Measurements from ENCODE around the gene STMN3.

The STMN3 gene

DNA sequence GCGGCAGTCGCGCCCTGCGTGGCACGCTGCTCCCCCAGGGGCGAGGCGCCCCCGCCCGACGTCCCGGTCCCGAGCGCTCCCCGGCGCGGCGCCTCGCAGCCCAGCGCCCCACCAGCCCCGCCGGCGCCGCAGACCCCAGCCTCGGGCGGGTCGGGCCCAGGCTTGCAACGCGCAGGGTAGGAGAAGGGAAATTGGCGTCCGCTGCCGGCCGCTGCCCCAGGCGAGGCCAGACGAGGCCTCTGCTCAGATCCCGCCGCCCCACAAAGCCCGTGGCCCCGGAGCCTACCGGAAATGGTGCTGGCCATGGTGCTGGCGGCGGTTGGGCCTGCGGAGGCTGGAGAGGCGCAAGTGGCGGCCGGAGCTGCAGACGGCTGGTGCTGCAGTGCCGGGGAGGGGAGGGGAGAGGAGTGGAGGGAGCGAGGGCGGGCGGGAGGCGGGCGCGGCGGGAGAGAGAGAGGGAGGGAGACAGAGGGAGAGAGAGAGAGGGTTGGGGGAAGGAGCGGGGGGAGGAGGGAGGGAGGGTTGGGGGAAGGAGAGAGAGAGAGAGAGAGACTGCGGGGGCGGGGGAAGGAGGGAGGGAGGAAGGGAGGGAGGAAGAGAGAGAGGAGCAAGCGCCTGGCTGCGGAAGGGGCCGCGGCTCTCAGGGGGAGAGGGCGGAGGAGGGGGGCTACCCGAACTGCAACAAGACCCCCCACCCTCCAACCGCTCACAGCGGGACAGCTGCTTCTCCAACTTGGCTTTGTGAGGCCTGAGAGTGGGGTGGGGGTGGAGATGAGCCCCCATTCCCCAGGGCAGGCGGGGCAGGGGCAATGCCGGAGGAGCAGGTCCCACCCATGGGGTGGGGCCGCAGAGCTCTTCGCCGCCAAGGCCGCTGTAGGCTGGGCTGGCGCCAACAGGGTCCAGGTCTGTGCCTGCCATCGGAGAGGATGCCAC, at the start of gene STMN3:
TSS of gene STMN3 (minus strand) at position 384 of the 933 bp plus-strand sequence. CDS start at position 305, 79 bp downstream.
- DNase-seq (ENCODE audit: low read depth in 3 of 3, low spot score in 1 of 3), result peak in 2 of 3 donors; percentile 21 to 43

DNA sequence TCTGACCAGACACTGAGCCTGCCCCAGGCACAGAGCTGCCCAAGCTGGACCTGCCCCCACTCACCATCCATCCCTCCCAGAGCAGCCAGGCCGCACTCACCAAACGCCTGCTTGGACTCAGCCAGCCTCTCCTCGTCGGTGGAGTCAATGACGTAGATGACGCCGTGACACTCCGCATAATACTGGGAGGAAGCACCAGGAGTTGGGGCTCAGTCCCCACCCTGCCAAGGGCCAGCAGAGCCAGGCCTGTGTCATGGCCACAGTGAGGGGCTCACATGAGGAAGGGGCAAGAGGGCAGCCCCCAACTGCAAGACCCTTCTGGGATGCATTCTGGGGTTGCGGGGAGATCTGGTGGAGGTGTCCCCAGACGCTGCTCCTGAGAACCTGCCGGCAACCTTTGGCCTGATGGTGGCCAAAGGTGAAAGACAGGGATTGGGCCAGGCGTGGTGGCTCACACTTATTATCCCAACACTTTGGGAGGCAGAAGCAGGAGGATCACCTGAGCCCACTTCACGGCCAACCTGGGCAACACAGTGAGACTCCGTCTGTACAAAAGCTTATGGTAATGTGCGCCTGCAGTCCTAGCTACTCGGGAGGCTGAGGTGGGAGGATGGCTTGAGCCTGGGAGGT, 48.9 kb upstream of the STMN3 start:
- no peak for DNase-seq (ENCODE audit: low read depth in 3 of 3, low spot score in 1 of 3)

- no peak for DNase-seq (ENCODE audit: low read depth in 3 of 3, low spot score in 1 of 3)
These were observed 48.3 kb upstream of the STMN3 start for GRCh38 chr20:63701329-63702035.

- no peak for DNase-seq (ENCODE audit: low read depth in 3 of 3, low spot score in 1 of 3)
These were observed 47.8 kb upstream of the STMN3 start for GRCh38 chr20:63701051-63701328.

DNA sequence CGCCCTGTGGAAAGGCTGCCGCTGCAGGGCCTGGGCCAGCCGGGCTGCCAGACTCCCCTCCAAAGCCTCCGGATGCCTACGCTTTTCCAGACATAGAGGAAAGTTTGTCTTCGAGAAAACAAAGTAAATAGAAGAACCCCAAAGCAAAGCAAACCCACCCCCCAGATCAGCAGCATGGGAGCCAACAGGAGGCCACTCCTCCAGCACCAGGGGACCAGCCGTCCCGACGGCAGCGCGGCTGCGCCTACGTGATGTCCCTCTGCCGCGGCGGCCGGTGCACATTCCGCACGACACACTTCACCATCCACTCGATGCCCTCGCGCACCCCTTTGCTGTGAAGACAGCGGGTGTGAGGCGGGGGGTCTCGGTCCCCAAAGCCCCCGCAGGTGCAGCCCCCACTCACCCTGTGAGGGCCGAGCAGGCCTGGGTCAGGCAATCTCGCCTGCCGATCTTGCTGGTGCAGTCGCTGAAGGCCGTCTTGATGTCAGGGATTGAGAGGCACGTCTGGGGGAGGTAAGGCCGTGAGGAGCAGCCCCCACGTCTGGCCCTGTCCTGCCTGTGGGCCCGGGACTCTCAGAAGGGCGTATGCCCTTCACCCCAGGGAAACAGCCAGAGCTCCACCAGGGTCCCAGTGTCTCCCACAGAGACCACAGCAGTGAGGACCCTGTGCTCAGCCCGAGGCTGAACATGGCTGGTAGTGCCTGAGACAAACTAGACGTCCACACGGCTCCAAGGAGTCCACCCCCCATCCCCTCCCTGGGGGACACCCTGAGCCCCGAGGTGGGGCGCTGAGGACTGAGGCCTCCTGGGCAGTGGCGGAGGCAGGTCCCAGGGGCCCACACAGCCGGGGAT, 47.2 kb upstream of the STMN3 start:
- DNase-seq (ENCODE audit: low read depth in 3 of 3, low spot score in 1 of 3), result no peak

DNA sequence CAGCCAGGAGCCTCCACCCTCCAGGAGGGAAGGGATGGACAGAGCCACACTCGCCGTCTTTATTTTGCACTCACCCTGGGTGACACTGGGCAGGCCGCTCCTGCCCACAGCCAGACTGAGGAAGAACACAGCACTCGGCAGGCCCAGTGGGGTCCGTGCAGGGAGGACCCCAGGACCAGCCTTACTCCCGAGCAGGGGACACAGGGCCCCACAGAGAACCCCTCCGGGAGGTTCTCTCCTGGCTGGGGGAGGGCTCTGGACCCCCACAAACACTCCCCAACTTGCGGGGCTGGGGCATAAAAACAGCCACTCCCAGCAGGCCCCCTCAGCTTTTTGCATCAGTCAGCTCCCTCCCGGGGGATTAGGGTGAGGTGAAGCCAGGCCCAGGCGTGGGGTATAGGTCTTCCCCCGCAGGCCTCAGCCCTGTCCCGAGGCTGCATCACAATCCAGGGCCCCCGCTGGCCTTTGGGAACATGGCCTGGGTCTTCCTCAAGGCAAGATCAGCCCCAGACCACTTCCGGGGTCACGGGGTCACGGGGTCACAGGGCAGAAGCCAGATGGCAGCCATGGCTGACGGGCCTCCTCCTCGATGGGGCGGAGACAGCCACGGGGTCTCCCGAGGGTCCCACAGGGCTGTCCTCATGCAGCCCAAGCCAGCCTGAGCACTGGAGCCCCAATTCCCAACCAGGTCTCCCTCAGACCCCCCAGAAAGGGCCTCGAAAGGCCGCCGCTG, 46.4 kb upstream of the STMN3 start:
- DNase-seq (ENCODE audit: low read depth in 3 of 3, low spot score in 1 of 3), result no peak

GRCh38 chr20:63698739-63699465, 45.7 kb upstream of the STMN3 start:
- peak in 1 of 3 donors; percentile 45 for DNase-seq (ENCODE audit: low read depth in 3 of 3, low spot score in 1 of 3)

DNA sequence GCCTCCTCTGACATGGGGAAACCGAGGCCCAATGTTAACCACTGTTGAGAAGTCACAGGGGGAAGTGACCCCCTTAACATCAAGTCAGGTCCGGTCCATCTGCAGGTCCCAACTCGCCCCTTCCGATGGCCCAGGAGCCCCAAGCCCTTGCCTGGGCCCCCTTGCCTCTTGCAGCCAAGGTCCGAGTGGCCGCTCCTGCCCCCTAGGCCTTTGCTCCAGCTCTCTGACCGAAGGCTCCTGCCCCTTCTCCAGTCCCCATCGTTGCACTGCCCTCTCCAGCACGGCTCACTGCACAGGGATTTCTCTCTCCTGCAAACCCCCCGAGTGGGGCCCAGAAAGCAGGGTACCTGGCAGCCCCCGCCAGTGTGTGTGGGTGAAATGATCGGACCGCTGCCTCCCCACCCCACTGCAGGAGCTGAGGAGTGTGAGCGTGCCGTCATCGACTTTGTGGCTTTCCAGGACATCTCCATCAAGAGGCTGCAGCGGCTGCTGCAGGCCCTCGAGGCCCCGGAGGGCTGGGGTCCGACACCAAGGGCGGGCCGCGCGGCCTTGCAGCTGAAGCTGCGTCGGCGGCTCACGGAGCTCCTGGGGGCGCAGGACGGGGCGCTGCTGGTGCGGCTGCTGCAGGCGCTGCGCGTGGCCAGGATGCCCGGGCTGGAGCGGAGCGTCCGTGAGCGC, 44.8 kb upstream of the STMN3 start:
- DNase-seq (ENCODE audit: low read depth in 3 of 3, low spot score in 1 of 3), result no peak

- no peak for DNase-seq (ENCODE audit: low read depth in 3 of 3, low spot score in 1 of 3)
These were observed 44.2 kb upstream of the STMN3 start for GRCh38 chr20:63697357-63697867.

DNA sequence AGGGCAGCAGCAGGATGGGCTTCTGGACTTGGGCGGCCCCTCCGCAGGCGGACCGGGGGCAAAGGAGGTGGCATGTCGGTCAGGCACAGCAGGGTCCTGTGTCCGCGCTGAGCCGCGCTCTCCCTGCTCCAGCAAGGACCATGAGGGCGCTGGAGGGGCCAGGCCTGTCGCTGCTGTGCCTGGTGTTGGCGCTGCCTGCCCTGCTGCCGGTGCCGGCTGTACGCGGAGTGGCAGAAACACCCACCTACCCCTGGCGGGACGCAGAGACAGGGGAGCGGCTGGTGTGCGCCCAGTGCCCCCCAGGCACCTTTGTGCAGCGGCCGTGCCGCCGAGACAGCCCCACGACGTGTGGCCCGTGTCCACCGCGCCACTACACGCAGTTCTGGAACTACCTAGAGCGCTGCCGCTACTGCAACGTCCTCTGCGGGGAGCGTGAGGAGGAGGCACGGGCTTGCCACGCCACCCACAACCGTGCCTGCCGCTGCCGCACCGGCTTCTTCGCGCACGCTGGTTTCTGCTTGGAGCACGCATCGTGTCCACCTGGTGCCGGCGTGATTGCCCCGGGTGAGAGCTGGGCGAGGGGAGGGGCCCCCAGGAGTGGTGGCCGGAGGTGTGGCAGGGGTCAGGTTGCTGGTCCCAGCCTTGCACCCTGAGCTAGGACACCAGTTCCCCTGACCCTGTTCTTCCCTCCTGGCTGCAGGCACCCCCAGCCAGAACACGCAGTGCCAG, 43.6 kb upstream of the STMN3 start, which contains the start of gene TNFRSF6B:
TSS of gene TNFRSF6B (plus strand) at position 25 of the 729 bp plus-strand sequence. CDS start at position 141, 116 bp downstream.
- DNase-seq (ENCODE audit: low read depth in 3 of 3, low spot score in 1 of 3), result no peak

GRCh38 chr20:63696306-63696627, 43.0 kb upstream of the STMN3 start:
- no peak for DNase-seq (ENCODE audit: low read depth in 3 of 3, low spot score in 1 of 3)

DNA sequence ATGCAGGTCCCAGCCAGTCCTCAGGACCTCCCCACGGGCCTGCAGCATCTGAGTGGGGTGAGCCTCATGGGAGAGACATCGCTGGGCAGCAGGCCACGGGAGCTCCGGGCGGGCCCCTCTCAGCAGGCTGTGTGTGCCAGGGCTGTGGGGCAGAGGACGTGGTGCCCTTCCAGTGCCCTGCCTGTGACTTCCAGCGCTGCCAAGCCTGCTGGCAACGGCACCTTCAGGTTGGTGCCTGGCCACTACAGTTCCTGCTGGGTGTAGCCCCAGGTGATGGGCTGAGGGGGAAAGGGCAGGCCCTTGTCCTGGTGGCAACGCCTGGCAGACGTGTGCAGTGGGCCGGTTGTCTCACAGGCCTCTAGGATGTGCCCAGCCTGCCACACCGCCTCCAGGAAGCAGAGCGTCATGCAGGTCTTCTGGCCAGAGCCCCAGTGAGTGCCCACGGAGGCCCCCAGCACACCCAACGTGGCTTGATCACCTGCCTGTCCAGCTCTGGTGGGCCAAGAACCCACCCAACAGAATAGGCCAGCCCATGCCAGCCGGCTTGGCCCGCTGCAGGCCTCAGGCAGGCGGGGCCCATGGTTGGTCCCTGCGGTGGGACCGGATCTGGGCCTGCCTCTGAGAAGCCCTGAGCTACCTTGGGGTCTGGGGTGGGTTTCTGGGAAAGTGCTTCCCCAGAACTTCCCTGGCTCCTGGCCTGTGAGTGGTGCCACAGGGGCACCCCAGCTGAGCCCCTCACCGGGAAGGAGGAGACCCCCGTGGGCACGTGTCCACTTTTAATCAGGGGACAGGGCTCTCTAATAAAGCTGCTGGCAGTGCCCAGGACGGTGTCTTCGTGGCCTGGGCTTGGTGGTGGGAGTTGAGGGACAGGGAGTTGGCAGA, 42.4 kb upstream of the STMN3 start:
- no peak for DNase-seq (ENCODE audit: low read depth in 3 of 3, low spot score in 1 of 3)

GRCh38 chr20:63694584-63695423, 41.6 kb upstream of the STMN3 start:
- no peak for DNase-seq (ENCODE audit: low read depth in 3 of 3, low spot score in 1 of 3)

DNA sequence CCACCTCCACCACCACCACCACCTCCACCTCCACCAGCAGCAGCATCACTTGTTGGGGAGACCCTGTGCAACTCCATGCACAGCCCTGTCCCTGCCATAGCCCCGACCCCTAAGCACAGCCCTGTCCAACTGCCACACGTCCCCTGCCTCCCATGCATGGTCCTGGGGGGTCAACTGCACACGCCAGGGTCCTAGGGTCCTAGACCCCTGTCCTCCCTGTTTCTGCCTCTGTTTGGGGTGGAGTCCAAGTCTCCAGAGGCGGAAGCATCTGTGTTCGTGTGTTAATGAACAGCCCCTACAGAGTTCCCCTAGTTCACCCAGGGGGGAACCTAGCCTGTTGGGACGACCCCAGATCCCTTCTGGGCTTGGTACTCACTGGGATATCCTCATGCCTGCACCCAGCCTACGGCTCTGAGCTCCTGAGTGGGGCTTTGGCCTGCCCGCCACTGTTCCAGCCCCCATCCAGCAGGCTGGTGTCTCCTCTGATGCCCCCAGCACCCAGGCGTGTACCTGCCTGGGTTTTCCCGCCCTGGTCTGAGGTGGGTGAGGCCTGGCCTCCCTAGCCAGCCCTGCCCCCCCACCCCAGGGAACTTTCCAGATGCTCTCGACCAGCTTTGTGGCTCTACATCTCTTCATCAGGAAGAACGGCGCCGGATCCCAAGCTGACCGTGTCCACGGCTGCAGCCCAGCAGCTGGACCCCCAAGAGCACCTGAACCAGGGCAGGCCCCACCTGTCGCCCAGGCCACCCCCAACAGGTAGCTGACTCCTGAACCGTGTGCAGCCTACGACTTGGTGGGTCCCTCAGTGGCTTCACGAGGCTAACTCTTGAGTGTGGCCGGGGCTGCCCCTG, 40.7 kb upstream of the STMN3 start:
- DNase-seq (ENCODE audit: low read depth in 3 of 3, low spot score in 1 of 3), result no peak

- no peak for DNase-seq (ENCODE audit: low read depth in 3 of 3, low spot score in 1 of 3)
These were observed 40.0 kb upstream of the STMN3 start for GRCh38 chr20:63693083-63693732.

All from stimulated activated CD4-positive, alpha-beta T cell treated with anti-CD3 and anti-CD28 coated beads, TNF-alpha, amount 100 ng/mL, for 1 hour (primary cell).